GM21528 (cell line): ENCODE data around the gene PRSS21.

ENCODE experiments used
- ATAC-seq: cut with Tn5 transposase; IDR thresholded peaks from one replicate; pipeline ENCODE4 v1.9.1; 2021; ENCODE audit warnings: mild to moderate bottlenecking, moderate library complexity; ENCODE audit not compliant: unreplicated experiment, low FRiP score

The PRSS21 gene

GRCh38 chr16:2799859-2800226 lies 17.2 kb upstream of the PRSS21 start:
- ATAC-seq = no peak

- no peak for ATAC-seq
Observed at GRCh38 chr16:2803545-2804195, 13.4 kb upstream of the PRSS21 start.

DNA sequence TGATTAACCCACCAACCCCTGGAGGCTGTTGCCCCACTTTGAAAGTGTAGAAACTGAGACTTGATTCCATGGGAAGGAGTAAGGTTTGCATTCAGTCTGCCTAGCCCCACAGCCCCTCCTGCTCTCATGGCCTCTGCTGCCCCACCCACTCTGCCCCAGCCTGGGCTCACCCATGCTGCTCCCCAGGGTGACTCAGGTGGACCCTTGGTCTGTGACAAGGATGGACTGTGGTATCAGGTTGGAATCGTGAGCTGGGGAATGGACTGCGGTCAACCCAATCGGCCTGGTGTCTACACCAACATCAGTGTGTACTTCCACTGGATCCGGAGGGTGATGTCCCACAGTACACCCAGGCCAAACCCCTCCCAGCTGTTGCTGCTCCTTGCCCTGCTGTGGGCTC lies 12.3 kb upstream of the PRSS21 start:
- no peak for ATAC-seq

- ATAC-seq = no peak
Observed at GRCh38 chr16:2806286-2806685, 10.8 kb upstream of the PRSS21 start.

GRCh38 chr16:2808181-2808580 lies 8.9 kb upstream of the PRSS21 start:
- ATAC-seq = no peak

GRCh38 chr16:2809149-2809760 lies 7.8 kb upstream of the PRSS21 start:
- ATAC-seq = no peak

GRCh38 chr16:2810651-2811050 lies 6.4 kb upstream of the PRSS21 start:
- no peak for ATAC-seq

DNA sequence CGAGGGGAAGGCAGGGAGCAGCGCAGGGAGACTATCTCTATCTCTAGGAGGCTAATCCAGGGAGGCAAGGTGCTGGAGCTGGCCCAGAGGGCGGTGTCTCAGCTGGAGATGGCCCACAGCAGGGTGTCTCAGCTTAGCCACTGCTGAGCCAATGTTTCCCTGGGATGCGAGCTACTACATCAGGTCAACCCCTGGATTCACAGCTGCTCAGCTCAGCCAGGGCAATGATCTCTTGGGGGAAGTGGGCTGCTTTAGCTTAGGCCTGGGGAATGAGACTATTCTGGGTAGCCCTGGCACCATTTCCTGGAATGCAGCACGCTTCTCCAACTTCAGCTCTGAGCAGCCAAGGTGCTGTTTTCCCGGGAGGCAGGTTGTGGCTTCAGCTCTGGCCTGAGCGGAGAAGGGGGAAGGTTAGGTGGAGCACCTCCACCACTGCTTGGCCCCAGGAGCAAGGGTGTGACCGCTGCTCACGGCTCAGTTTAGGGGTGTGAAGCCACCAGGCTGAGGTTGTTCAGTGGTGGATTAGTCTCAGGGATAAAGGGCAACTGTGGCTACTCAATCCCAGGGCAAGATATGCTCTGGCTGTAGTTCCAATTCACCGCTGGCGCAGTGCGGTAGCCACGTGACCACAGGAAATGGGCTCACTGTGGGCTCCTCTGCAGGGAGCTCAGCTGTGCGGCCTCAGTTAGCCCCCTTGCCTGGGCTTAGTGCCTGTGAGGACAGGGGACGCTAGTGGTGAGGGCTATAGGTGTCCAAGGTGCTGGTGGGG lies 5.2 kb upstream of the PRSS21 start:
- ATAC-seq = no peak

DNA sequence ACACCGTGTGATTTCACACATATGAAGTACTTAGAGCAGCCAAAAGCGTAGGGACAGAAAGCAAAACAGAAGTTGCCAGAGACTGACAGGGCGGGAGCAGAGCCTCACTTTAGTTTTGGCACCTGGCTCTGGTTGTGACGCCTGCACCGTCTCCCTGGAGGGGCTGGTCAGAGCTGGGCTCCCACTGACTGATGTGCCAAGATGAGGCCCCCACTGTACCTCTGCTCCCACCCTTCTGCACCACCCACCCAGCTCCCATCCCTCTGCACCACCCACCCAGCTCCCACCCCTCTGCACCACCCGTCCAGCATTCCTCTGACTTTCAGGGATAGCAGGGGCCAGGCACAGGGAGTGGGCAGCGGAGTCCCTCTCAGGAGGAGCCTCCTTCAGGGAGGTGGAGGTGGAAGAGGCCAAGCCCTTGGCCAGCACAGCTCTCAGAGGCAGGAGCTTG lies 3.2 kb upstream of the PRSS21 start:
- no peak for ATAC-seq

GRCh38 chr16:2814551-2815298 lies 2.3 kb upstream of the PRSS21 start:
- no peak for ATAC-seq

DNA sequence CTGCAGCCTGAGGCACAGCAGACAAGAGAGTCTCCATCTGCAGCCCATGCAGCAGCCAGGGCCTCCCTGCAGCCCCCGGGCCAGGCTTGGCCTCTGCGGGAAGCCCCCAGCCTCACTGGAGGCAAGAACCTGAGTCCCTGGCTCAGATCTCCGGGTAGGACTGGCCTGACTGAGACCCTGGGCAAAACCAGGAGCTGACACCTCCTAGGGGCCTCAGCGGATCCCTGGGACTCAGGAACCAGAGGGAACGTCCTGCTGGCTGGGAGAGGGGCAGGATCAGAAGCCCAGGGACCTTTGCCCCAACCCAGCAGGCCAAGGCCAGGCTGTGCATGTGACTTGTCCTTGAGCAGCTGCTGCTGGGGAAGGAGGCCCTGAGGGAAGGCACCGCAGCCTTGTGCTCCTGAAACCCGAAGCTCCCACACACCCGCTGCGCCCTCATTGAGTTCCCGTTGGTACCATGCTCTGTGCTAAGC lies 1.7 kb upstream of the PRSS21 start:
- ATAC-seq = no peak

GRCh38 chr16:2817340-2818271 lies 569 bp downstream of the PRSS21 start:
- ATAC-seq = no peak

DNA sequence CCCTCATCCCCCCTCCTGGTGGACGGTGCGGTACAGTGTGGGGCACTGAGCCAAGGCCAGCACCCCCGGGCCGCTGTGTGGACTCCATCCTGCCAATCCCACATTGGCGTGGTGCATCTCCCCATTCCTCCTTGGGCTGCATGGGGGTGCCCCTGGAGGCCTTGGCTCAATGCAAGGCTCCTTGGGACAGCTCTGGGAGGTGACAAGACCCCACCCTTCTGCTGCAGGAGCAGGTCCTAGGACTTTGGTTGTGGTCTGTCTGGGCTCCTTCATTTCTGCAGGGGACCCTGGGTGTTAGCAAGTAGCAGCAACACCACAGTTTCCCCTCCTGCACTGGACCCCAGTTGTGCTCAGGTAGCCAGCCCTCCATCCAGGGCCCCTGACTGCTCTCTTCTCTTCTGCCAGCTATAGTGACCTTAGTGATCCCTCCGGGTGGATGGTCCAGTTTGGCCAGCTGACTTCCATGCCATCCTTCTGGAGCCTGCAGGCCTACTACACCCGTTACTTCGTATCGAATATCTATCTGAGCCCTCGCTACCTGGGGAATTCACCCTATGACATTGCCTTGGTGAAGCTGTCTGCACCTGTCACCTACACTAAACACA lies 1.3 kb downstream of the PRSS21 start:
- ATAC-seq = no peak

- ATAC-seq = no peak
Observed at GRCh38 chr16:2819179-2819938, 2.3 kb downstream of the PRSS21 start.

- no peak for ATAC-seq
Observed at GRCh38 chr16:2819939-2820835, 3.1 kb downstream of the PRSS21 start.

DNA sequence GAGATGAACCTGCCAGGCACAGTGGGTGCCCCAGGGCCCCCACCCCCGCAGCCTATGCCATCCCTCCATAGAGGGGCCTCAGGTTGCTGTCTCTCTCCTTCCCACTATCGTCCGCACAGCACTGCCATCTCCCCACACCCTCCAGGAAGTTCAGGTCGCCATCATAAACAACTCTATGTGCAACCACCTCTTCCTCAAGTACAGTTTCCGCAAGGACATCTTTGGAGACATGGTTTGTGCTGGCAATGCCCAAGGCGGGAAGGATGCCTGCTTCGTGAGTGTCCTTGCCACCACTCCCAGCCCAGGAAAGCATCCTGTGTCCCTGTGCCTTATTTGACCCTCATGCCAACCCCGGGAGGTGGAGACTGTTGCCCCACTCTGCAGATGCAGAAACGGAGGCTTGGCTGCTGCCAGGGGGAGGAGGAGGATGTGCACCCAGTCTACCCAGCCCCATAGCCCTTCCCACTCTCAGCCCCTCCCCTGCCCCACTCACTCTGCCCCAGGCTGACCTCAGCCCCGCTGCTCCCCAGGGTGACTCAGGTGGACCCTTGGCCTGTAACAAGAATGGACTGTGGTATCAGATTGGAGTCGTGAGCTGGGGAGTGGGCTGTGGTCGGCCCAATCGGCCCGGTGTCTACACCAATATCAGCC lies 3.9 kb downstream of the PRSS21 start:
- ATAC-seq = no peak

- no peak for ATAC-seq
Observed at GRCh38 chr16:2821487-2822157, 4.6 kb downstream of the PRSS21 start.
